Tibial nerve (tissue), 4 donors: Measurements from ENCODE around the gene SLC44A5. TPM values are rescaled to one million over a fixed set of nuclear protein-coding genes. Genes with fewer than 3 reads are reported as not detected.
"Not testable (repeated sequence)": the region's sequence is repeated elsewhere in the genome, so short reads cannot be mapped to it uniquely, and the experiment has no call there.

ENCODE experiments used
- DNase-seq, 2 donors: peaks; one replicate each; pipeline ENCODE4 v3.0.0-alpha.2; 2019; ENCODE audit warnings: low spot score in 2 of 2
- H3K27ac ChIP-seq, 4 donors: fragments of 200-600 bp; sonication (generic) in 3 of 4; one replicate each; pipeline ENCODE4 v1.5.1; 2017 to 2019; ENCODE audit warnings: mild to moderate bottlenecking in 1 of 4
- H3K27me3 ChIP-seq, 2 donors: fragments of 200-600 bp; sonication (generic) in 1 of 2; one replicate each; pipeline versions ENCODE4 v1.5.1 to v1.6.0; 2017 to 2019
- H3K36me3 ChIP-seq, 3 donors: fragments of 200-600 bp; sonication (generic); one replicate each; pipeline ENCODE4 v1.5.1; 2018 to 2019
- H3K4me1 ChIP-seq, 4 donors: fragments of 200-600 bp; sonication (generic) in 3 of 4; one replicate each; pipeline ENCODE4 v1.5.1; 2017 to 2019
- H3K4me3 ChIP-seq, 4 donors: fragments of 200-600 bp; sonication (generic) in 3 of 4; one replicate each; pipeline ENCODE4 v1.5.1; 2017 to 2019; ENCODE audit warnings: mild to moderate bottlenecking in 1 of 4, moderate library complexity in 1 of 4
- H3K9me3 ChIP-seq, 4 donors: fragments of 200-600 bp; sonication (generic) in 3 of 4; one replicate each; pipeline ENCODE4 v1.5.1; 2017 to 2019
- CTCF ChIP-seq, 5 experiments: fragments of 200-600 bp in 3 of 5; fragments of 450-650 bp in 2 of 5; sonication (generic) in 3 of 5; IDR thresholded peaks; one replicate each; pipeline ENCODE4 v1.5.1; 2016 to 2019; ENCODE audit warnings: antibody characterized with exemption in 5 of 5, mild to moderate bottlenecking in 3 of 5, moderate library complexity in 2 of 5
- EP300 ChIP-seq, 2 donors: sonication (generic); formaldehyde crosslinking; IDR thresholded peaks; one replicate each; pipeline ENCODE4 v1.6.1; 2017; ENCODE audit warnings: antibody characterized with exemption in 2 of 2, mild to moderate bottlenecking in 1 of 2
- POLR2A ChIP-seq, 2 donors: fragments of 450-650 bp; IDR thresholded peaks; one replicate each; pipeline ENCODE4 v1.6.1; 2017; ENCODE audit warnings: antibody characterized with exemption in 2 of 2, mild to moderate bottlenecking in 2 of 2, moderate library complexity in 2 of 2
- WGBS, 2 donors: methylation state at CpG; one replicate each; pipeline ENCODE4 v1.1.5; 2018; 5-methylcytosine and 5-hydroxymethylcytosine counted together
- total RNA-seq, 4 donors: library from RNA; depleted of rRNA; stranded (reverse); fragments of >200 nt; gene quantifications; one replicate each; pipeline ENCODE4 v1.1.0, GENCODE V29; 2016

The SLC44A5 gene
- total RNA-seq, 4 donors from 2014 or later, result 0.21 TPM; not detected in 3

GRCh38 chr1:75423136-75423535, 187.8 kb downstream of the SLC44A5 start:
- no peak overlapping the region for H3K27ac ChIP-seq
- H3K4me3 ChIP-seq, result no peak overlapping the region
- no peaks in the 10 kb centered on the region for H3K27me3 ChIP-seq
- no peaks in the 10 kb centered on the region for H3K9me3 ChIP-seq
- no peaks in the 10 kb centered on the region for H3K4me1 ChIP-seq
- DNase-seq, result no peak
- H3K36me3 ChIP-seq, result no peaks in the 10 kb centered on the region
- no peak for TF ChIP-seq CTCF (IDR thresholded peaks at IDR 0.05)
- no peak for TF ChIP-seq POLR2A (IDR thresholded peaks at IDR 0.05)
- TF ChIP-seq EP300 (IDR thresholded peaks at IDR 0.05), result no peak
- 49 to 51% methylated on average over 4 of the region's 4 CpGs for WGBS, 2 donors

GRCh38 chr1:75421371-75421770, 189.5 kb downstream of the SLC44A5 start:
- no peak for DNase-seq
- Histone ChIP-seq H3K27ac (no peak overlapping the region), H3K36me3 (no peaks in the 10 kb centered on the region), H3K9me3 (peaks cover 0 to 4% (median 0%) of the 10 kb centered on the region in 4 donors), H3K27me3 (no peaks in the 10 kb centered on the region), H3K4me3 (no peak overlapping the region), H3K4me1 (no peaks in the 10 kb centered on the region)
- no peak for TF ChIP-seq EP300 (IDR thresholded peaks at IDR 0.05)
- 69 to 84% methylated on average over 1 of the region's 1 CpG for WGBS, 2 donors

GRCh38 chr1:75415187-75415586, 195.7 kb downstream of the SLC44A5 start:
- no peak for DNase-seq
- Histone ChIP-seq H3K4me3 (no peak overlapping the region), H3K27me3 (no peaks in the 10 kb centered on the region), H3K36me3 (no peaks in the 10 kb centered on the region), H3K9me3 (peaks cover 0 to 18% (median 0%) of the 10 kb centered on the region in 4 donors), H3K27ac (no peak overlapping the region), H3K4me1 (no peaks in the 10 kb centered on the region)
- TF ChIP-seq POLR2A (IDR thresholded peaks at IDR 0.05) (no peak), CTCF (IDR thresholded peaks at IDR 0.05) (no peak), EP300 (IDR thresholded peaks at IDR 0.05) (no peak)
- WGBS, 2 donors, result 83 to 93% methylated on average over 3 of the region's 3 CpGs

- no peaks in the 10 kb centered on the region for H3K36me3 ChIP-seq
- TF ChIP-seq EP300 (IDR thresholded peaks at IDR 0.05), result no peak
- TF ChIP-seq CTCF (IDR thresholded peaks at IDR 0.05), result no peak
- no peak for TF ChIP-seq POLR2A (IDR thresholded peaks at IDR 0.05)
- H3K27me3 ChIP-seq, result no peaks in the 10 kb centered on the region
- H3K9me3 ChIP-seq, result peaks cover 0 to 18% (median 0%) of the 10 kb centered on the region in 4 donors
- no peak for DNase-seq
- no peaks in the 10 kb centered on the region for H3K4me1 ChIP-seq
- 83 to 92% methylated on average over 3 of the region's 3 CpGs for WGBS, 2 donors
- no peak overlapping the region for H3K4me3 ChIP-seq
- H3K27ac ChIP-seq, result no peak overlapping the region
Measured at GRCh38 chr1:75412616-75413015, 198.3 kb downstream of the SLC44A5 start.

- not testable (repeated sequence) for DNase-seq, H3K27ac ChIP-seq, H3K27me3 ChIP-seq, H3K4me3 ChIP-seq, H3K36me3 ChIP-seq, H3K4me1 ChIP-seq
- 62 to 74% methylated on average over 1 of the region's 1 CpG for WGBS, 2 donors
- H3K9me3 ChIP-seq, result peaks cover 0 to 10% (median 0%) of the 10 kb centered on the region in 4 donors
Measured at GRCh38 chr1:75404681-75405080, 206.2 kb downstream of the SLC44A5 start.

GRCh38 chr1:75403147-75403646, 207.7 kb downstream of the SLC44A5 start:
- not testable (repeated sequence) for H3K4me1 ChIP-seq, H3K27me3 ChIP-seq, H3K27ac ChIP-seq, H3K4me3 ChIP-seq, H3K36me3 ChIP-seq, DNase-seq
- 81 to 82% methylated on average over 4 to 5 of the region's 5 CpGs for WGBS, 2 donors
- H3K9me3 ChIP-seq, result peaks cover 0 to 10% (median 0%) of the 10 kb centered on the region in 4 donors

GRCh38 chr1:75400716-75401115, 210.2 kb downstream of the SLC44A5 start:
- DNase-seq, result no peak
- Histone ChIP-seq H3K27ac (no peak overlapping the region), H3K36me3 (no peaks in the 10 kb centered on the region), H3K4me1 (no peaks in the 10 kb centered on the region), H3K9me3 (peaks cover 0 to 10% (median 0%) of the 10 kb centered on the region in 4 donors), H3K27me3 (no peaks in the 10 kb centered on the region), H3K4me3 (no peak overlapping the region)
- TF ChIP-seq CTCF (IDR thresholded peaks at IDR 0.05), result no peak
- no peak for TF ChIP-seq EP300 (IDR thresholded peaks at IDR 0.05)
- no peak for TF ChIP-seq POLR2A (IDR thresholded peaks at IDR 0.05)
- WGBS, 2 donors, result 88 to 90% methylated on average over 1 of the region's 1 CpG
